K562 (cell line): ENCODE results near the gene LGALS8. TPM values are rescaled to one million over a fixed set of nuclear protein-coding genes. Genes with fewer than 3 reads are reported as not detected.

Experiments
- ATAC-seq: fragments of 200-7000 bp; cut with Tn5 transposase; 3 replicates; pipeline ENCODE4 v1.9.1; 2020; ENCODE audit warnings: moderate library complexity
- BruUV-seq: library from RNA; stranded (reverse); fragments of 400-500 nt; replicated peaks from 2 replicates; lab custom pipeline; 2021; lab: Mats Ljungman, UMichigan
- CTCF ChIA-PET: fragments of 300-600 bp; formaldehyde crosslinking; extraction: SDS; loops from one replicate; lab custom pipeline; 2021; ENCODE audit warnings: low intra/inter-chr PET ratio; lab: Yijun Ruan, JAX
- POLR2A ChIA-PET: fragments of 300-600, 350-650 bp; sonication (Branson Sonifier 250); formaldehyde crosslinking; extraction: SDS; loops from one replicate; lab custom pipeline; 2021; ENCODE audit warnings: antibody characterized with exemption, inconsistent platforms; lab: Yijun Ruan, JAX
- DNase-seq, 4 experiments: peaks; one replicate each; pipeline versions ENCODE4 v3.0.0 to v3.0.0-alpha.2; 2011 to 2018; ENCODE audit warnings: low spot score in 3 of 4, mixed read lengths in 3 of 4; ENCODE audit errors: extremely low read depth in 1 of 4
- FAIRE-seq: peaks from 2 replicates; lab custom pipeline; 2011; peaks lifted over from hg19 to GRCh38; lab: Jason Lieb, UNC
- H2AFZ ChIP-seq: 2 replicates; pipeline ENCODE4 v1.6.0; 2011; ENCODE audit warnings: low read depth, low read length, control low read depth, inconsistent platforms
- H3K27ac ChIP-seq: fragments of 200-600 bp; 3 replicates; pipeline ENCODE4 v1.8.0; 2011; ENCODE audit warnings: low read depth, mild to moderate bottlenecking, control low read depth, inconsistent platforms, low read length, moderate library complexity, mixed read lengths; ENCODE audit errors: extremely low read depth
- H3K27me3 ChIP-seq, 2 experiments: fragments of 300-600 bp in 1 of 2; 2 replicates in 1 of 2; 3 replicates in 1 of 2; pipeline versions ENCODE4 v1.6.0 to v1.8.0; 2011; ENCODE audit warnings: inconsistent platforms in 2 of 2, low read length in 2 of 2, mild to moderate bottlenecking in 1 of 2, mixed read lengths in 1 of 2, moderate library complexity in 1 of 2; ENCODE audit not compliant: control insufficient read depth in 2 of 2, insufficient read depth in 2 of 2
- H3K36me3 ChIP-seq: fragments of 300-600 bp; 3 replicates; pipeline ENCODE4 v1.8.0; 2011; ENCODE audit warnings: mild to moderate bottlenecking, low read length, inconsistent platforms; ENCODE audit not compliant: control insufficient read depth, insufficient read depth
- H3K4me1 ChIP-seq, 2 experiments: fragments of 200-600 bp in 1 of 2; replicated peaks in 1 of 2; 2 replicates in 1 of 2; 3 replicates in 1 of 2; pipeline versions ENCODE4 v1.5.1 to v1.8.0; 2011; ENCODE audit warnings: inconsistent platforms in 2 of 2, low read length in 2 of 2, mild to moderate bottlenecking in 1 of 2, mixed read lengths in 1 of 2, moderate library complexity in 1 of 2; ENCODE audit not compliant: control insufficient read depth in 2 of 2, insufficient read depth in 2 of 2
- H3K4me2 ChIP-seq: 2 replicates; pipeline ENCODE4 v1.6.1; 2011; ENCODE audit warnings: low read length, control low read depth, inconsistent platforms, mixed read lengths; ENCODE audit not compliant: insufficient read depth
- H3K4me3 ChIP-seq: fragments of 200-600 bp; sonication (generic), shearing (Covaris generic); 2 replicates; pipeline ENCODE4 v1.5.1; 2016; ENCODE audit warnings: control low read depth, inconsistent platforms
- H3K79me2 ChIP-seq: fragments of 200-600 bp; 3 replicates; pipeline ENCODE4 v1.8.0; 2011; ENCODE audit warnings: low read length, inconsistent platforms; ENCODE audit not compliant: control insufficient read depth, insufficient read depth
- H3K9ac ChIP-seq, 2 experiments: 2 replicates each; pipeline versions ENCODE4 v1.6.0 to v1.6.1; 2011; ENCODE audit warnings: low read depth in 2 of 2, low read length in 2 of 2, control low read depth in 1 of 2, inconsistent platforms in 1 of 2, mild to moderate bottlenecking in 1 of 2, mixed read lengths in 1 of 2; ENCODE audit not compliant: insufficient read depth in 1 of 2
- H3K9me1 ChIP-seq: one replicate; pipeline ENCODE4 v1.6.0; 2011; ENCODE audit warnings: inconsistent platforms, mild to moderate bottlenecking, low read length, moderate library complexity; ENCODE audit not compliant: control insufficient read depth, insufficient read depth
- H3K9me3 ChIP-seq: replicated peaks from 2 replicates; pipeline ENCODE4 v1.5.1; 2011; ENCODE audit warnings: low read depth, low read length, inconsistent platforms; ENCODE audit not compliant: control insufficient read depth, insufficient read depth
- H4K20me1 ChIP-seq: replicated peaks from 2 replicates; pipeline ENCODE4 v1.6.1; 2011; ENCODE audit warnings: low read length, inconsistent platforms, mixed read lengths; ENCODE audit not compliant: control insufficient read depth, insufficient read depth
- ARID1B ChIP-seq: fragments of 450-650 bp; IDR thresholded peaks from 2 replicates; pipeline ENCODE4 v1.6.1; 2016; ENCODE audit warnings: antibody characterized with exemption, mild to moderate bottlenecking, inconsistent platforms
- CHD2 ChIP-seq: IDR thresholded peaks from 2 replicates; pipeline ENCODE4 v1.6.1; 2011; ENCODE audit warnings: low read depth, low read length
- ETV5 ChIP-seq: sonication (generic); formaldehyde crosslinking; IDR thresholded peaks from 2 replicates; pipeline ENCODE4 v1.4.0; 2020; ENCODE audit warnings: low read depth, mild to moderate bottlenecking, missing genetic modification reagents
- FOXA1 ChIP-seq: fragments of 450-650 bp; IDR thresholded peaks from 2 replicates; pipeline ENCODE4 v1.6.1; 2016; ENCODE audit warnings: mild to moderate bottlenecking, borderline replicate concordance
- GTF3C2 ChIP-seq: IDR thresholded peaks from 3 replicates; pipeline ENCODE4 v1.6.1; 2011; ENCODE audit warnings: borderline replicate concordance, mild to moderate bottlenecking, moderate library complexity; ENCODE audit not compliant: insufficient read length; ENCODE audit errors: extremely low read depth
- KDM2B ChIP-seq: fragments of 250-450 bp; sonication (Bioruptor Pico); IDR thresholded peaks from 2 replicates; pipeline ENCODE4 v1.8.0; 2021; ENCODE audit warnings: mild to moderate bottlenecking, moderate library complexity
- KLF13 ChIP-seq: fragments of 450-650 bp; IDR thresholded peaks from 2 replicates; pipeline ENCODE4 v1.6.1; 2016; ENCODE audit warnings: missing genetic modification characterization, low read depth, mild to moderate bottlenecking, missing compliant biosample characterization, moderate library complexity, borderline replicate concordance
- KLF6 ChIP-seq: fragments of 250-450 bp; sonication (Bioruptor Pico); IDR thresholded peaks from 2 replicates; pipeline ENCODE4 v1.4.0; 2020; ENCODE audit warnings: mild to moderate bottlenecking, moderate library complexity, borderline replicate concordance
- PHB ChIP-seq: fragments of 250-450 bp; sonication (Bioruptor Pico); IDR thresholded peaks from 2 replicates; pipeline ENCODE4 v1.5.0; 2021
- PTRF ChIP-seq: fragments of 450-650 bp; IDR thresholded peaks from 2 replicates; pipeline ENCODE4 v1.6.1; 2016; ENCODE audit warnings: mild to moderate bottlenecking, missing genetic modification characterization, missing compliant biosample characterization
- RAD51 ChIP-seq: fragments of 450-650 bp; IDR thresholded peaks from 2 replicates; pipeline ENCODE4 v1.7.1; 2016; ENCODE audit warnings: low read depth, mild to moderate bottlenecking, borderline replicate concordance
- SMAD3 ChIP-seq: fragments of 450-650 bp; formaldehyde crosslinking; conservative IDR thresholded peaks from 2 replicates; pipeline ENCODE4 v1.4.0; 2020; ENCODE audit warnings: mild to moderate bottlenecking
- TFAM ChIP-seq: fragments of 250-450 bp; sonication (Bioruptor Pico); conservative IDR thresholded peaks from 2 replicates; pipeline ENCODE4 v1.5.0; 2021; ENCODE audit warnings: mild to moderate bottlenecking, moderate library complexity
- TOE1 ChIP-seq, 2 experiments: fragments of 450-650 bp in 1 of 2; sonication (generic) in 1 of 2; formaldehyde crosslinking in 1 of 2; IDR thresholded peaks; 2 replicates each; pipeline versions ENCODE4 v1.7.1 to v1.8.0; 2016 to 2022; ENCODE audit warnings: borderline replicate concordance in 2 of 2, mild to moderate bottlenecking in 2 of 2, antibody characterized with exemption in 1 of 2, inconsistent platforms in 1 of 2, low read depth in 1 of 2, missing genetic modification reagents in 1 of 2, moderate library complexity in 1 of 2
- WHSC1 ChIP-seq: IDR thresholded peaks from one replicate; pipeline ENCODE4 v1.6.1; 2012; ENCODE audit warnings: low read length, control low read depth, inconsistent platforms
- ZNF121 ChIP-seq: sonication (generic); formaldehyde crosslinking; conservative IDR thresholded peaks from 2 replicates; pipeline ENCODE4 v1.8.0; 2022; ENCODE audit warnings: missing genetic modification reagents
- ZNF766 ChIP-seq: fragments of 200-800 bp; sonication (Bioruptor generic); conservative IDR thresholded peaks from 2 replicates; pipeline ENCODE4 v1.6.1; 2016; ENCODE audit warnings: missing genetic modification characterization, missing compliant biosample characterization
- ZZZ3 ChIP-seq: fragments of 450-650 bp; IDR thresholded peaks from 2 replicates; pipeline ENCODE4 v1.6.1; 2016; ENCODE audit warnings: antibody characterized with exemption, mild to moderate bottlenecking, moderate library complexity
- WGBS: fragments of 100-300 bp; shearing (Covaris generic); methylation state at CpG from one replicate; pipeline ENCODE4 v1.1.6; 2016; ENCODE audit warnings: low coverage, mixed read lengths; ENCODE audit not compliant: insufficient coverage; ENCODE audit errors: missing lambda C conversion rate; 5-methylcytosine and 5-hydroxymethylcytosine counted together
- in situ Hi-C: fragments of 300-500 bp; cut with MboI; formaldehyde crosslinking; loops from 4 replicates; pipeline ENCODE4 v1.15.0; 2018; ENCODE audit warnings: inconsistent platforms, mixed read lengths
- intact Hi-C: fragments of 100-400 bp; cut with micrococcal nuclease; formaldehyde crosslinking; loops from 2 replicates; pipeline ENCODE4 v1.14.2; 2022
- polyA plus RNA-seq, 8 experiments: library from polyadenylated mRNA; depleted of rRNA in 4 of 8; stranded (reverse) in 5 of 8; unstranded in 3 of 8; fragments of >200 nt; fragmentation: Nextera tagmentation in 2 of 8; fragmentation: Illumina TruSeq in 1 of 8; extraction: Ambion mirVana in 2 of 8; extraction: Trizol in 1 of 8; gene quantifications; 2 replicates each; pipeline versions ENCODE4 v1.2.1 to v1.2.3, GENCODE V29; 2011 to 2014; ENCODE audit warnings: inconsistent platforms in 1 of 8, missing spikeins in 1 of 8
- total RNA-seq, 7 experiments: library from RNA; depleted of rRNA in 6 of 7; stranded (reverse); fragments of >200 nt in 6 of 7; fragmentation: Illumina TruSeq in 2 of 7; extraction: Trizol in 2 of 7; gene quantifications; 2 replicates each; pipeline versions ENCODE4 v1.2.1 to v1.2.3, GENCODE V29; 2011 to 2021; ENCODE audit warnings: low replicate concordance in 1 of 7

LGALS8 gene
- total and polyA plus RNA-seq, 9 of the 15 experiments (the other 6 are each of a cell fraction or from before 2014, with no cell fraction given) = 57.4 to 87.7 (median 70.3) TPM

- TF ChIP-seq ZNF121 (CRISPR knock-in tag) (no peak), TOE1 (IDR thresholded peaks at IDR 0.05; ENCODE audit: borderline replicate concordance) (no peak), TOE1 (CRISPR knock-in tag; IDR thresholded peaks at IDR 0.05; ENCODE audit: borderline replicate concordance, low read depth) (no peak), CHD2 (no peak), KLF6 (CRISPR knock-in tag) (no peak), TFAM (CRISPR knock-in tag) (no peak)
Observed at GRCh38 chr1:236540813-236541465, 17.2 kb downstream of the LGALS8 start (continued).

- H3K36me3 ChIP-seq = peaks cover 92% of the 10 kb centered on the region
- no TSS peak for BruUV-seq
- ATAC-seq = no peak
- TF ChIP-seq FOXA1 (no peak), PTRF (tag) (no peak), ZZZ3 (no peak), GTF3C2 (no peak), ETV5 (no peak), KLF13 (tag) (no peak), ARID1B (no peak), RAD51 (no peak), PHB (no peak), KDM2B (CRISPR knock-in tag) (no peak), ZNF766 (CRISPR knock-in tag) (no peak), WHSC1 (no peak), SMAD3 (CRISPR knock-in tag) (no peak)
Observed at GRCh38 chr1:236541710-236542109, 17.9 kb downstream of the LGALS8 start.

More at GRCh38 chr1:236541710-236542109, 17.9 kb downstream of the LGALS8 start:
- intact Hi-C loops (no loop called here), in situ Hi-C loops (no loop called here)
- Histone ChIP-seq H3K4me1 (no peaks in the 10 kb centered on the region), H3K27me3 (no peaks in the 10 kb centered on the region), H3K27ac (no peak overlapping the region), H3K79me2 (no peaks in the 10 kb centered on the region), H4K20me1 (no peaks in the 10 kb centered on the region), H3K4me3 (no peak overlapping the region), H3K9me1 (no peaks in the 10 kb centered on the region), H3K9me3 (no peaks in the 10 kb centered on the region), H3K4me2 (no peak overlapping the region), H3K9ac (no peak overlapping the region), H2AFZ (no peak overlapping the region)
- no peak for FAIRE-seq
- POLR2A ChIA-PET = no interaction called here
- CTCF ChIA-PET = no interaction called here
- DNase-seq = no peak
- WGBS = 98% methylated on average over 4 of the region's 4 CpGs
